Measurements from ENCODE around the gene RAG2.
"Not testable (repeated sequence)": the region's sequence is repeated elsewhere in the genome, so short reads cannot be mapped to it uniquely, and the experiment has no call there.

RAG2 gene

GRCh38 chr11:36557390-36557789 is 40.6 kb downstream of the RAG2 start:
- not testable (repeated sequence) for DNase-seq (ENCODE audit: low read depth in 2 of 2, low spot score in 1 of 2)

- no peak for DNase-seq (ENCODE audit: low read depth in 2 of 2, low spot score in 1 of 2)
These were observed 47.5 kb downstream of the RAG2 start for GRCh38 chr11:36550385-36551115.

All from stimulated activated CD8-positive, alpha-beta memory T cell treated with anti-CD3 and anti-CD28 coated beads, Interleukin-4, amount 100 ng/mL, for 1 hour (primary cell).